Endothelial cell of umbilical vein (primary cell): ENCODE measurements around the gene MGARP. TPM values are rescaled to one million over a fixed set of nuclear protein-coding genes. Genes with fewer than 3 reads are reported as not detected.

ENCODE experiments used
- BruUV-seq: library from RNA; stranded (reverse); fragments of 400-500 nt; replicated peaks from 2 replicates; lab custom pipeline; 2021; lab: Mats Ljungman, UMichigan
- CTCF ChIA-PET: fragments of 300-600, 350-600 bp; sonication (Branson Sonifier 250); formaldehyde crosslinking; loops from one replicate; lab custom pipeline; 2021; ENCODE audit warnings: antibody characterized with exemption, inconsistent platforms; lab: Charles Lee
- POLR2A ChIA-PET: fragments of 300-600, 350-600 bp; sonication (Branson Sonifier 250); formaldehyde crosslinking; loops from one replicate; lab custom pipeline; 2021; ENCODE audit warnings: antibody characterized with exemption, inconsistent platforms; lab: Charles Lee
- DNase-seq: peaks from one replicate; pipeline ENCODE4 v3.0.0-alpha.2; 2011; ENCODE audit warnings: low read depth, low spot score
- FAIRE-seq: peaks from 2 replicates; lab custom pipeline; 2011; peaks lifted over from hg19 to GRCh38; lab: Jason Lieb, UNC
- H2AFZ ChIP-seq: 2 replicates; pipeline ENCODE4 v1.6.0; 2012; ENCODE audit warnings: low read depth, low read length, control low read depth, inconsistent platforms
- H3K27ac ChIP-seq: 2 replicates; pipeline ENCODE4 v1.5.1; 2011; ENCODE audit warnings: low read depth, mild to moderate bottlenecking, control low read depth, low read length, moderate library complexity; ENCODE audit not compliant: insufficient read depth
- H3K27me3 ChIP-seq, 2 experiments: 2 replicates each; pipeline versions ENCODE4 v1.6.0 to v1.6.1; 2011; ENCODE audit warnings: low read length in 2 of 2, mixed read lengths in 1 of 2; ENCODE audit not compliant: control insufficient read depth in 2 of 2, insufficient read depth in 2 of 2
- H3K36me3 ChIP-seq, 2 experiments: 2 replicates in 1 of 2; 3 replicates in 1 of 2; pipeline ENCODE4 v1.5.1; 2011; ENCODE audit warnings: low read length in 2 of 2, mild to moderate bottlenecking in 1 of 2, moderate library complexity in 1 of 2; ENCODE audit not compliant: control insufficient read depth in 2 of 2, insufficient read depth in 2 of 2; ENCODE audit errors: extremely low read depth in 1 of 2
- H3K4me1 ChIP-seq: 3 replicates; pipeline ENCODE4 v1.5.1; 2011; ENCODE audit warnings: mild to moderate bottlenecking, low read length; ENCODE audit not compliant: control insufficient read depth, insufficient read depth; ENCODE audit errors: extremely low read depth
- H3K4me2 ChIP-seq: 2 replicates; pipeline ENCODE4 v1.6.1; 2011; ENCODE audit warnings: low read length, control low read depth, mixed read lengths; ENCODE audit not compliant: insufficient read depth
- H3K4me3 ChIP-seq, 3 experiments: fragments of 200-600 bp in 1 of 3; sonication (generic), shearing (Covaris generic) in 1 of 3; replicated peaks in 1 of 3; 2 replicates each; pipeline ENCODE4 v1.5.1; 2011 to 2016; ENCODE audit warnings: control low read depth in 3 of 3, low read length in 3 of 3, mild to moderate bottlenecking in 2 of 3, inconsistent platforms in 1 of 3, low read depth in 1 of 3, moderate library complexity in 1 of 3; ENCODE audit not compliant: insufficient read depth in 1 of 3
- H3K79me2 ChIP-seq: 2 replicates; pipeline ENCODE4 v1.6.0; 2012; ENCODE audit warnings: low read length, inconsistent platforms; ENCODE audit not compliant: control insufficient read depth, insufficient read depth
- H3K9ac ChIP-seq: replicated peaks from 2 replicates; pipeline ENCODE3; 2011; ENCODE audit warnings: low read length, control low read depth; ENCODE audit not compliant: insufficient read depth; ENCODE audit errors: extremely low read depth
- H3K9me1 ChIP-seq: replicated peaks from 3 replicates; pipeline ENCODE4 v1.6.0; 2011; ENCODE audit warnings: mild to moderate bottlenecking, low read length; ENCODE audit not compliant: control insufficient read depth, insufficient read depth; ENCODE audit errors: extremely low read depth
- H3K9me3 ChIP-seq: replicated peaks from 2 replicates; pipeline ENCODE4 v1.5.1; 2012; ENCODE audit warnings: low read length, inconsistent platforms; ENCODE audit not compliant: control insufficient read depth, insufficient read depth
- H4K20me1 ChIP-seq: replicated peaks from 2 replicates; pipeline ENCODE3; 2011; ENCODE audit warnings: mild to moderate bottlenecking, low read length; ENCODE audit not compliant: control insufficient read depth, insufficient read depth; ENCODE audit errors: extremely low read depth
- CTCF ChIP-seq, 2 donors: IDR thresholded peaks; 1 replicate in 1 of 2; 2 replicates in 1 of 2; pipeline ENCODE4 v1.5.1; 2011; ENCODE audit warnings: low read length in 2 of 2, mild to moderate bottlenecking in 2 of 2, moderate library complexity in 2 of 2, control low read depth in 1 of 2, inconsistent platforms in 1 of 2, low read depth in 1 of 2; ENCODE audit not compliant: insufficient read depth in 1 of 2; ENCODE audit errors: extremely low read depth in 1 of 2
- EZH2 ChIP-seq: IDR thresholded peaks from 2 replicates; pipeline ENCODE4 v1.6.1; 2012; ENCODE audit warnings: borderline replicate concordance, low read depth, mild to moderate bottlenecking, moderate library complexity, low read length, inconsistent platforms; ENCODE audit not compliant: severe bottlenecking
- FOS ChIP-seq: IDR thresholded peaks from 2 replicates; pipeline ENCODE4 v1.6.1; 2011; ENCODE audit warnings: mild to moderate bottlenecking, low read length, moderate library complexity, borderline replicate concordance; ENCODE audit not compliant: insufficient read depth
- GATA2 ChIP-seq: IDR thresholded peaks from 2 replicates; pipeline ENCODE4 v1.7.0; 2011; ENCODE audit warnings: low read depth, mild to moderate bottlenecking, moderate library complexity, mixed read lengths, low read length; ENCODE audit not compliant: insufficient read length, insufficient read depth
- JUN ChIP-seq: IDR thresholded peaks from 2 replicates; pipeline ENCODE4 v1.6.1; 2011; ENCODE audit warnings: borderline replicate concordance, low read depth; ENCODE audit not compliant: insufficient read length, insufficient read depth
- MAX ChIP-seq: IDR thresholded peaks from 2 replicates; pipeline ENCODE4 v1.6.1; 2011; ENCODE audit not compliant: insufficient read depth, insufficient read length
- MYC ChIP-seq: IDR thresholded peaks from one replicate; pipeline ENCODE4 v1.6.1; 2011; ENCODE audit warnings: mild to moderate bottlenecking, low read depth, low read length
- POLR2A ChIP-seq: IDR thresholded peaks from 2 replicates; pipeline ENCODE4 v1.6.1; 2012; ENCODE audit warnings: low read depth, mild to moderate bottlenecking, control low read depth, low read length
- POLR2AphosphoS5 ChIP-seq: IDR thresholded peaks from 2 replicates; pipeline ENCODE4 v1.6.1; 2012; ENCODE audit warnings: low read depth, mild to moderate bottlenecking, control low read depth, low read length, moderate library complexity; ENCODE audit not compliant: insufficient read depth
- dilution Hi-C: fragments of 300-500 bp; cut with MboI; formaldehyde crosslinking; loops from one replicate; pipeline ENCODE4 v1.15.0; 2019; ENCODE audit warnings: low sequenced_read_pairs; ENCODE audit not compliant: extremely low pct_ligation_motif_present
- intact Hi-C: fragments of 100-400 bp; cut with micrococcal nuclease; formaldehyde crosslinking; loops from one replicate; pipeline ENCODE4 v1.10.0; 2022
- polyA plus RNA-seq, 4 experiments: library from polyadenylated mRNA; depleted of rRNA in 3 of 4; stranded (reverse) in 3 of 4; unstranded in 1 of 4; fragments of >200 nt; gene quantifications; 2 replicates each; pipeline versions ENCODE4 v1.2.1 to v1.2.3, GENCODE V29; 2011 to 2012; ENCODE audit warnings: missing spikeins in 1 of 4
- total RNA-seq: library from RNA; stranded (reverse); gene quantifications from 2 replicates; pipeline ENCODE4 v1.2.3, GENCODE V29; 2021

The MGARP gene
- total and polyA plus RNA-seq, 2 donors (not counting 3 experiments of a cell fraction or from before 2014, with no cell fraction given) = 25.9 to 26.6 TPM

- no peaks in the 10 kb centered on the region for H3K36me3 ChIP-seq
- H3K9me3 ChIP-seq = no peaks in the 10 kb centered on the region
- H3K9me1 ChIP-seq = no peaks in the 10 kb centered on the region
- ChIA-PET CTCF (no interaction called here), POLR2A (no interaction called here)
- H3K27me3 ChIP-seq = no peaks in the 10 kb centered on the region
- no peaks in the 10 kb centered on the region for H3K79me2 ChIP-seq
- no peak overlapping the region for H2AFZ ChIP-seq
- no peak for FAIRE-seq
- TF ChIP-seq POLR2A (no peak), POLR2AphosphoS5 (no peak), FOS (no peak), EZH2 (no peak), MYC (no peak), CTCF (IDR thresholded peaks at IDR 0.05; ENCODE audit: extremely low read depth in 1 of 2, insufficient read depth in 1 of 2, low read depth in 1 of 2, low read length in 2 of 2) (no peak), GATA2 (no peak), JUN (no peak), MAX (no peak)
- peaks cover 3% of the 10 kb centered on the region for H3K4me1 ChIP-seq
- H3K9ac ChIP-seq = no peak overlapping the region
- dilution Hi-C loops = no loop called here
- BruUV-seq = no TSS peak
- no peak for DNase-seq
- no peaks in the 10 kb centered on the region for H4K20me1 ChIP-seq
- no peak overlapping the region for H3K4me2 ChIP-seq
- intact Hi-C loops = no loop called here
- no peak overlapping the region for H3K27ac ChIP-seq
- H3K4me3 ChIP-seq = no peak overlapping the region
Measured at GRCh38 chr4:139239127-139239772, 40.8 kb downstream of the MGARP start.
